NCI-H82 treated with DMSO at 0.1 percent for 48 hours (cell line): Measurements from ENCODE around the gene PRPF38A.

Experiments
- DNase-seq: peaks from one replicate; lab custom pipeline; 2025; ENCODE audit not compliant: unreplicated experiment; lab: John Stamatoyannopoulos, UW

The PRPF38A gene

GRCh38 chr1:52399629-52400028 lies 4.8 kb upstream of the PRPF38A start:
- no peak for DNase-seq

- DNase-seq: no peak
These were observed 4.3 kb upstream of the PRPF38A start for GRCh38 chr1:52400131-52400530.

DNA sequence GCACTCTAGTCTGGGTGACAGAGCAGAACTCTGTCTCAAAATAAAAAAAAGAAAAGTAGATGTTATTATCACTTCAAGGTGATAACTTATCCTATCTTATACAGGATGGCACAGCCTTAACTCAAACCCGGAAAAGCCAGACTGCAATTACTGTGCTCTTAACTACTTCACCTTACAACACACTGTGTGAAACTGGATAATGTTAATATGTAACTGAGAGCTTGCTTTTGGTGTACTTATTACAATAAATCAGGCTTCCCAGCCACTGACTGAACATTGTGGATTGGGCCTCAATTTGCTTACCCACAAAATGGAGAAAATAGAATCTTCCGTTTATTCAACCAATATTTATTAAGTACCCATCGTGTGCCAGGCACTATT lies 1.6 kb upstream of the PRPF38A start:
- DNase-seq: no peak

GRCh38 chr1:52403566-52404115 lies 761 bp upstream of the PRPF38A start:
- no peak for DNase-seq

GRCh38 chr1:52404975-52405338 lies 555 bp downstream of the PRPF38A start:
- no peak for DNase-seq

DNA sequence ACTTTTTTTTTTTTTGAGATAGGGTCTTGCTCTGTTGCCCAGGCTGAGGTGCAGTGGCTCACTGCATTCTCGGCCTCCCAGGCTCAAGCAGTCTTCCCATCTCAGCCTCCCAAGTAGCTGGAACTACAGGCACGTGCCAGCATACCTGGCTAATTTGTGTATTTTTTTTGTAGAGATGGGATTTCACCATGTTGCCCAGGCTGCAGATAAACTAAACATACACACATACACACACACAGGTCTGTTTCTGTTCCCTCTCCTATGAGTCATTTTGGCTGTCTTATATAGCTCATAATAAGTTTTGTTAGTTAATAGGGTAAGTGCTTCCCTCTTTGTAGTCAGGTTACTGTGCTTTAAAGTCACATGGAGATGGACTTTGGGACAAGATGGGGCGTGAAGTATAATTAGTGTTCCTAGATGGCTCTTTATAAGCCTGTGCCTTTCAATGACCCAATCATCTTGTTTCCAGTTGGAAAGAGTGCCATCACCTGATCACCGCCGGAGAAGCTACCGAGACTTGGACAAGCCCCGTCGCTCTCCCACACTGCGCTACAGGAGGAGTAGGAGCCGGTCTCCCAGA lies 9.1 kb downstream of the PRPF38A start:
- no peak for DNase-seq

GRCh38 chr1:52414942-52415341 lies 10.5 kb downstream of the PRPF38A start:
- no peak for DNase-seq

GRCh38 chr1:52416811-52417210 lies 12.4 kb downstream of the PRPF38A start:
- no peak for DNase-seq

GRCh38 chr1:52420713-52421112 lies 16.3 kb downstream of the PRPF38A start:
- no peak for DNase-seq

DNA sequence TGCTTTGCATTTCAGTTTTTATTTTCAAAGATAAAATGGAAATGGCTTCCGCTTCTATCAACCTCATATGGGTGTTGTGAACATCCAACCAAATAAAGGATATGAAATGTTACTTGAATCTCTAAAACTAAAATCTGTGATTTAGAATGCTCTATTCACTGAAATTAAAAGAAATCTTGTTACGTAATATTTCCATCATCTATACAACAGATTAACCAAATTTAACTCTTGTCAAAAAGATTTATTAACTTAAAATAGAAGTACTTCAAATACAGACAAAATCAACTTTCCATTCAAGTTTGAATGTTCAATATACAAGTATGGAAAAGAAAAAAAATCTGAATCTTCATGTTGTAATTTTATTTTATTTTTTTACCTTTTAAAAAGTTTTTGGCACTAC lies 18.7 kb downstream of the PRPF38A start:
- DNase-seq: no peak

- DNase-seq: no peak
These were observed 19.4 kb downstream of the PRPF38A start for GRCh38 chr1:52423771-52424170.

DNA sequence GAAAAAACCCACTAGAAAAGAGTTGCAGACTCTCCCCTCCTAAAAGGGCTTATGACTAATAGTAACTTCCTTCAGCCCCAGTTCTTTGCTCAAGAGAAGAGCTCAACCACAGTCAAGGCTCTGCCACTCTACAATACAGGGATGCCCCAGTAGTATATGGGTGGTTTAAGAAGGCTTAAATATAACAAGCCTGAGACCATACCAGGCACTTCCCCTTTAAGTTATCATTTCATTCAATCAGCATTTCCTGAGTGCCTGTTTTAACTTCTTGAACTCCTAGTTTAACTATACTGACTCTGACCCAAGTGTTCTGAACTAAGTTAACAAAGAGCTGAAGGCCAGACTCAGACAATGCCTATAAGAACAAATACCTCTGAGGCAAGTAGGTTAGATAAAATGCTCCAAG lies 19.8 kb downstream of the PRPF38A start:
- DNase-seq: no peak

DNA sequence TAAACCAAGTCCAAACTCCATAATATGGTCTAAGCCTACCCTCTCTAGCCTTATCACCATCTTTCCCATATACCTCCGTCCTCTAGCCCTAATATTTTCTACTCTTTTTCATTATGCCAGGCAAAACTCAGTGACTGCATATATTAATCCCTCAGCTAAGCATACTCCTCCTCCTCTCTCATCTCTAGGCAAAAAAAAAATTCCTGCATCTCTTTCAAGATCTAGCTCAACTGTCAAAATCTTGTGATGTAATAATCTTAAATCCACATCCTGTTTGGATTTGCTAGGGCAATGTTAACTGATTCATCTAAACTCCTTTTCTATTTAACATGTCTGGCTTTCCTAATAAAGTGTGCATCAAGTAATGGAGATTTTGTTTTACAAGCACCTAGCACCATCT lies 20.4 kb downstream of the PRPF38A start:
- no peak for DNase-seq

GRCh38 chr1:52426371-52426770 lies 22.0 kb downstream of the PRPF38A start:
- DNase-seq: no peak

- no peak for DNase-seq
These were observed 22.8 kb downstream of the PRPF38A start for GRCh38 chr1:52427152-52427551.

DNA sequence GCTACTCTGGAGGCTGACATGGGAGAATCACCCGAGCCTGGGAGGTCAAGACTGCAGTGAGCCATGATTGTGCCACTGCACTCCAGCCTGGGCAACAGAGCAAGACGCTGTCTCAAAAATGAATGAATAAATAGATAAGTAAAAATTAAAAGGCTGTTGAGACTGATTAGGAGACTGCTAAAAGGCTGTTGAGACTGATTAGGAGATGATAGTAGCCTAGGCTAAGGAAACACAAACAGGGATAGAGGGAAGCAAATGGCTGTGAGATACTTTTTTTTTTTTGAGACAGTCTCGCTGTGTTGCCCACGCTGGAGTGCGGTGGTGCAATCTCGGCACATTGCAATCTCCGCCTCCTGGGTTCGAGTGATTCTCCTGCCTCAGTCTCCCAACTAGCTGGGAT lies 28.4 kb downstream of the PRPF38A start:
- no peak for DNase-seq

- no peak for DNase-seq
These were observed 30.8 kb downstream of the PRPF38A start for GRCh38 chr1:52435211-52435610.

DNA sequence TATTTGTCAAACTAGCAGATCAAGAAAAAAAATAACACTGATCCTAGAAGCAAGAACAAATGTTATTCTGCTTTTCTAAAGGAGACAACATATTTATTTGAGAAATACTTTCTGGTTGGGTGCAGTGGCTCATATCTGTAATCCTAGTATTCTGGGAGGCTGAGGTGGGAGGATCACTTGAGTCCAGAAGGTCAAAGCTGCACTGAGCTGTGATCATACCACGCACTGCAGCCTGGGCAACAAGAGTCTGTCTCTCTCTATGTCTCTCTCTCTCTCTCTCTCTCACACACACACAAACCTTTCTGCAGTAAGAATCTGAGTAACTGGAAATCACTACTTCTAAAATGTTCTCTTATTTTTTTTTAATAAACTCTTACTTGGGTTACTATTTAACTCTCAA lies 31.2 kb downstream of the PRPF38A start:
- no peak for DNase-seq

GRCh38 chr1:52436817-52437216 lies 32.4 kb downstream of the PRPF38A start:
- no peak for DNase-seq

- no peak for DNase-seq
These were observed 35.6 kb downstream of the PRPF38A start for GRCh38 chr1:52439976-52440375.

DNA sequence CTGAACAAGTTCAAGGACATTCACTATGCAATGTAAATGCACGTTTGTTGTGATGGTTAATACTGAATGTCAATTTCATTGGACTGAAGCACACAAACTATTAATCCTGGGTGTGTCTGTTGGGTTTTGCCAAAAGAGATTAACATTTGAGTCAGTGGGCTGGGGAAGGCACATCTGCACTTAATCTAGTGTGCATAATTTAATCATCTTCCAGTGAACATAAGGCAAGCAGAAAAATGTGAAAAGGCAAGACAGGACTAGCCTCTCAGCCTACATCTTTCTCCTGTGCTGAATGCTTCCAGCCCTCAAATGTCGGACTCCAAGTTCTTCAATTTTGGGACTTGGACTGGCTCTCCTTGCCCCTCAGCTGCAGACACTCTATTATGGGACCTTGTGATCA lies 40.1 kb downstream of the PRPF38A start:
- DNase-seq: peak; percentile 35

DNA sequence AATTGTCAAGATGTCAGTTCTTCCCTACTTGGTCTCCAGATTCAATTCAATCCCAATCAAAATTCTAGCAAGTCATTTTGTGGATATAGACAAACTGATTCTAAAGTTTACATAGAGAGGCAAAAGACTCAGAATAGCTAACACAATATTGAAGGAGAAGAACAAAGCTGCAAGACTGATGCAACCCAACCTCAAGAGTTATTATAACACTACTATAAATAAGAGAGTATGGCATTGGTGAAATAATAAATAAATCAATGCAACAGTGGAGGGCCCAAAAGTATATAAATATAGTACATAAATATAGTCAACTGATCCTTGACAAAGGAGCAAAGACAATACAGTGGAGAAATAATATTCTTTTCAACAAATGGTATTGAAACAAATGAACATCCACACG lies 49.7 kb downstream of the PRPF38A start:
- no peak for DNase-seq

DNA sequence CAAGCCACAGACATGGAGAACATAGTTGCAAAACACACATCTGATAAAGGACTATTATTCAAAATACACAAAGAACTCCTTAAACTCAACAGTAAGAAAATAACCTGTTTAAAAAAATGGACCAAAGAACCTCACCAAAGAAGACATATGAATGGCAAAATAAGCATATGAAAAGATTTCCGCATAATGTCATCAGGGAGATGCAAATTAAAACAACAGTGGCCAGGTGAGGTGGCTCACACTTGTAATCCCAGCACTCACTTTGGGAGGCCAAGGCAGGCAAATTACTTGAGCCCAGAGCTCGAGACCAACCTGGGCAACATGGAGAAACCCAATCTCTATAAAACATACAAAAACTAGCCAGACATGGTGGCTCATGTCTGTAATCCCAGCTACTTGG lies 50.4 kb downstream of the PRPF38A start:
- DNase-seq: no peak

GRCh38 chr1:52455686-52456085 lies 51.3 kb downstream of the PRPF38A start:
- DNase-seq: no peak
